OCI-M2 (cell line): ENCODE measurements around the gene CDH18.
"Not testable (repeated sequence)": the region's sequence is repeated elsewhere in the genome, so short reads cannot be mapped to it uniquely, and the experiment has no call there.

Experiments
- DNase-seq: peaks from one replicate; lab custom pipeline; 2025; ENCODE audit not compliant: unreplicated experiment; lab: John Stamatoyannopoulos, UW

Gene CDH18

DNA sequence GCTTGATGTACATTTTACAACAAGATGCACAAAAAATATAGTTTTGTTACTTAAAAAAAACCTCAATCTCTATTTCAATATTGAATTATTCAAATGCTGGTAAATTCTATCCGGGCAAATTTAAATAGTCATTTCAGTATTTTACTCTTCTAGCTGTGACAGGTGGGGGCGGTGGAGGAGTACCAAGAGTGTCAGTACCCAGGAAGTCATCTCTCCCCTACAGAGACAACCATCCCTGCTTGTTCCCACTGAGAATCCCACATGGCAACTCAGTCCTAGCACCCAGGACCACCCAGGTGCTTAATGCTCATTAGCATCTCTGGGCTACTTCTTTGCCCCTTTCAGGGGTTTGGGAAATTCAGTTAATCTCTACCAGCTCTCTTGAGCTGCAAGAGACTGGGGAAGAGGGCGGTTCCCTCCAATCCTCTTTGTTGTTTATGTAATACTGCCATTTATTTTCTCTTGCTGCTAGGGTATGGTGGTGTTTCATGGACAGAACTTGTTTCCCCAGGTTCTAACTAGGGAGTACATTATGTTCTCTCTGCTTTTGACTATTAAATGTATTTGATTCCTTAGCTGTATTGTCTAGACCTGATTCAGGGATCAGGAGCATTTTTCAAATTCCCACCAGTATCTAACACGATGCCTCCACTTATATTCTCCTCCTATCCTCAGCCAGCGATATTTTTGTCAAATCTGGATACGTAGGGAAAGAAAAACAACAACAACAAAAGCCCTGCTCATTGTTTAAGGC is 122.5 kb downstream of the CDH18 start:
- no peak for DNase-seq

DNA sequence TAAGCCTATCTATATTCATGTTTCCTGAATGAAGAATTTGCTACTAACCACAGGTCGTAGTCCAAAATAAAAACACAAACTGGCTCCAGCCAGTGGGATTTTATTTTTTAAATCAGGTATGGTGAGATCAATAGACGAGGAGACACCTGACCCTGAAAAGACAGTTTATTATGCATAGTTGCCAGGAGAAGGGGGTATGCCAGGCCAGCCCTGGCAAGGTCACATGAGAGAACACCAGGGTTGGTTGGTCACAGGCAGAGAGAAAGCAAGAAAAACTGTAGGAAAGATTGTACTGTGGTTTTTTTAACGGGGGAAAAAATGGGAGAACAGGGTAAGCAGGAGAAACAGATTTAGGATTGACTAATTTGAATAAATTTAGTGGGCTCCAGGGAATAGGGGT is 125.3 kb downstream of the CDH18 start:
- DNase-seq = no peak

DNA sequence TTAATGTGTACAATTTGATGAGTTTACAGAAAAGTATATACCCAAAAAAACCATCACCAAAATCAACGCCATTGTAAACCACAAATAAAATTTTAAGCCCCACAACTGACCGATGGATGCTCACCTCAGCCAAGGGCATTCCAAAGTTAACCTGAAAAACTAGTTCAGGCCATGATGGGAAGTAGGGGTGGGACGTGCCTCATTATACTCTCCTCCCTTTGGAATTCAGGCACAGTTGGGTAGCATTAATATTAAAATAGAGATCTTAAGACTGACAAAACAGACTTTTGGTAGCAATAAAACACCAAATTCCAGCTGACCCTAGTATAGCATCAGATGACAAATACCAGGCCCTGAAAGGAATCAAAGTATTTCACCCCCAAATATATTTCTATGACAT is 129.0 kb downstream of the CDH18 start:
- DNase-seq = no peak

DNA sequence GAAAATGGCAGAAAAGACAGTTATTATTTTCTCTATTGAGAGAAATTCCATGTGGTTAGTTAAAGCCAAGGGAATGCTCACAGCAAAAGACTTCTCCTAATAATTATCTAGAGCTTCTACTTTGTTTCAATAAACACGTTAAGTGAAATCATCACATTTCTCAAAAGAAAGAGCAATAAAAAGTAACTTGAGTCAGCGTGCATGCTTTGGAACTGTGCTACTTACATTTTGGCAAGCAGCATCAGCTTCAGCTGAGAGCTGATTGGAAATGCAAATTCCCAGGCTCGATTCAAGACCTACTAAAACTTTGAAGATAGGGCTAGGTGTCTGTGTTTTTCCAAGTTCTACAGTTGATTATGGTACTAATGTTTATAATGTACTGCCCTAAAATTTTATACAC is 132.1 kb downstream of the CDH18 start:
- no peak for DNase-seq

DNA sequence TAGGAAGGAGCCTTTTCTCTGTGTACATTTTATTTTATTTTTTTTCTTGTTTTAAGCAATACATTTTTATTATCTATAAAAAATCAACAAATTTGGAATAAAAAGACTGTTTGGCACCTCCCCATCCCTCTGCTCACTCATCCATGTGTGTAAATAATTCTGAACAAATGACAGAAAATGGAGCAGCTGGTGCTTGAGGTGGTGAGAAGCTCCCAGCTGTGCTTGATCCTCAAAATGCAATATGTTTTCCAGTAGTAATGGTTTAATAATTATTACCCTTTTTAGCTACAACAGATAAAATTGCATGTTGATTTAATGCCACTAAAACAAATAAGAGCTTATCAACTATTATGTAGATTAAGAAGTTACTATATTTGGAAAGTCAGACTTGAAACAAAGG is 132.5 kb downstream of the CDH18 start:
- DNase-seq = no peak

DNA sequence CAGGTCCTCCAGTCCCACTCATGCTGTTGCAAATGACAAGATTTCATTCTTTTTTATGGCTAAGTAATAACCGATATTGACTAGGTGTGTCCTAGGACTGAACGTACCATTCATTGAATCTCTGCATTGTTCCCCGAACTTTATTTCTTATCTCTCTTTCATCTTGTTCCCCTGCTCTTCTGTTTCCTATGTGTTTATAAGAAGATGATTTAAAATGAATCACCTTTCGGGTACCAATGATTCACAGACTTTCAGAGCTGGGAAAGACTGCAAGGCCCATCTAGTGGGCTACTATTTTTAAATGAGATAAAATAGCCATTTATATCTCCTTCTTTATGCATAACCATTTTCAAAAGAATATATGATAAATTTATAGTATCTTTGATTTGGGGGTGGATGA is 133.0 kb downstream of the CDH18 start:
- DNase-seq = no peak

DNA sequence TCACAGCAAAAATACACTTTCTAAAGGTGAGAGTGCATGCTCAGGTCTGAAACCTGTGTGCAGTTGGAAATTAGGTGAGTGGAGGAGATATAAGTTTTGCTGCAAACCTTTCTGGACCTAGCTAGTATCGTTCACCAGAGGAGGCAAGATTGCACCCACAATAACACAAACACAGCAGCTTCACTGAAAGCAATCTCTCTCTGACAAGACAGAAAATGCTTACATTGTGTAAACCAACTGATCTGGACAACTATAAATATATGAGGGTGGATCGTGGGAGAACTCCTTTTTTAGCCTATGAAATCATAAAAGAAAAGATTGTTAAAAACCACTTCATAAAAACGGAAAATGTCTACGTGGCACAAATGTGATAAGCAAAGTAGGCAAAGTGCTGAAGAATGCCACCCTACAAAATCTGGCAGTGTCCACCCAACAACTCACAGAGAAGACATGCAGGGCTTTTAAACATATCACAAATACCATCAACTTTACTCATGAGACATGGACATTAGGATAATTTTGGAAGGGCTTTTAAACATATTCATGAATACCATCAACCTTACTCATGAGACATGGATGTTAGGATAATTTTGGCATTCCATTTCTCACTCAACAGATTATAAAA is 134.3 kb downstream of the CDH18 start:
- DNase-seq = no peak

DNA sequence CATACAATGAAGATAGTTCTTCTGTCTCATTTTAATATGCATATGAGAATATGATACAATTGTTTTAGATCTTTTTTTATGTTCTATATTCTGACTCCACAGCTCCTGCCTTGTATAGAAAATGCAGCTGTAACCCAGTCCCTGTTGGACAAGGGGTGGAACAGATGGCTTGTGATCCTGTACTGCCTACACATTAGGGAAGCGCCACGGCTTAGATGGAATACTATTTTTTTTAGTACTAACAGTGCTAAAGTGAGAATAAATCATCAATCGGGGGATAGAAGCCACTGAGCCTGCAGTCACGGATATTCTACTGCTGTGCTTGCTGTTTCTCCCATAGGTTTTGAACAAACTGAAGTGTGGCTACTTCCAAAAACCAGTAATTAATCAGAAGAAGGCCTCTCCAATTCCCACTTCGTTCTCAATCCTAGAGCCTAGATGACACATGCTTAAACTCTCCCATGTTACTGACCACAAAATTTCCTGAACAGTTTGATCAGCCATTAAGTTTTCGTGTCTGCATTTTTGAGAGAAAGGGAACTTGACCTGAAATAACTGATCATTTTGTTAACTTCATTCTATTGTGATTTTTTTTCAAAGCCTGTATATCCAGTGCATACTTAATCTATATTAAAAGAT is 150.3 kb downstream of the CDH18 start:
- no peak for DNase-seq

DNA sequence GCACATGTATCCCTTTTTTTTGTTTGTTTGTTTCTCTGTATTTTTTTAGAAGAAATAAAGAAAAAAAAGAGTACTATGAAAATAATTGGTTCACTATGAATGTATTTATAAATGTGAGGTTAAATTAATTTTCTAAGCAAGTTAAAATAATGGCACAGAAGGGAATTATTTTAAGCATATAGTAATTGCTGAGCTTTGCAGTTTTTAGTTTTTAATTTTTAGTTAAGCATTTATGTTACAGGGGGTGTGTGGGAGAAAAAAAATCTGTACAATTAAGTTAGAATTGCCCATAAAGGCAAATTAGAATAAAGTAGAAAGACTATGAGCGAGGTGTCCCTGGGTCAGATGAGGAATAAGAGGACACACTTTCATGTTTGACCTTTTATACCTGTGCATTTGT is 152.6 kb downstream of the CDH18 start:
- DNase-seq = no peak

DNA sequence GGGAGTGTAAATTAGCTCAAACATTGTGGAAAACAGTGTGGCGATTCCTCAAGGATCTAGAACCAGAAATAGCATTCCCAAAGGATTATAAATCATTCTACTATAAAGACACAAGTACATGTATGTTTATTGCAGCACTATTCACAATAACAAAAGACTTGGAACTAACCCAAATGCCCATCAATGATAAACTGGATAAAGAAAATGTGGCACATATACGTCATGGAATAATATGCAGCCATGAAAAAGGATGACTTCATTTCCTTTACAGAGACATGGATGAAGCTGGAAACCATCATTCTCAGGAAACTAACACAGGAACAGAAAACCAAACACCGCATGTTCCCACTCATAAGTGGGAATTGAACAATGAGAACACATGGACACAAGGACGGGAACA is 175.3 kb downstream of the CDH18 start:
- not testable (repeated sequence) for DNase-seq

DNA sequence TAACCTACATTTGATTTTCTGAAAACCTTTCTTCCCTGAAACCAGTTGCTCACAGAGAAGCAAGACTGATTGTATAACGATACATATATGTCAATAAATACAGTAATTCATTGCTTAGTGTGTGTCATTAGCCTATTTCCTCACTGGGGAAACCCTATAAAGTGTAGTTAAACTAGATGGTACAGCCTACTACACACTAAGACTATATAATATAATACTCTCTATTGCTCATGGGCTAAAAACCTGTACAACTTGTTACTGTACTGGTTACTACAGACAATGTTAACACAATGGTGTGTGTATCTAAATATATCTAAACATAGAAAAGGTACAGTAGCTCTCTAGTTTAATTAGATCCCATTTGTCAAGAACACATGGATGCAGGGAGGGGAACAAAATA is 181.2 kb downstream of the CDH18 start:
- DNase-seq = no peak

DNA sequence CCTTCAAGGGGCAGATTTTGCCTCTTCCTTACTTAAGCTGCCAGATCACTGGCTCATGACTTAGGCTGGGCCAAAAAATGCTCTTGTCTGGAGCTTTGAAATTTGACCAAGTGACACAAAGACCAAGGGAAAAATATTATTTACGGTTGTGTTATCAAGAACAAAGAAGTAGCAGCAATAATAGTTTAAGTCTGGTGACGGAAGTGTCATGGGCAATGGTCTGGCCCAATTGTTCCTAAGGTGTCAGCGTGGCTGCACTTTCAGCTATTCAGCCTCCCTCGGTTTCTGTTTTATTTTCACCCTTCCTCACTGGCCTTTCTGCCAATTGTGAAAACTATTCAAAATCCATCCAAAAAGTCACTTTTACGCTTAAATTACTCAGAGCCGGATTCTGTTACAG is 185.3 kb downstream of the CDH18 start:
- no peak for DNase-seq

DNA sequence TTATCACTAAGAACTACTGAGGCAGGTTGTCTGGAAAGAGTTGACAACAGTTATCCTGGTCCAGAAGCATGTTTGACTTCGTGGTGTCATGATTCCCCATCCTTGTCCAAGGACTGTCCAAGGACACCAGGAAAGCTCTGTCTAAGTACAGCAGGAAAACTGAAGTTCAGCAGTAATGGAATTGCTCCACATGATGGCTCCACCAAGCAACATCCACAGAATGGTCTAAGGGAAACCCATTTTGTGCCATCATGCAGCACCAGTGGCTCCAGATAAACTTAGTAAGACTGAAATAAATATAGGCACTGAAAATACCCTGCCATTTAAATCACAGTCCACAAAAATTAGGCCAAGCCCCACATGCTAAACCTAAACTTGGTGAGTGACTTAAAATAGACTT is 192.8 kb downstream of the CDH18 start:
- DNase-seq = no peak

DNA sequence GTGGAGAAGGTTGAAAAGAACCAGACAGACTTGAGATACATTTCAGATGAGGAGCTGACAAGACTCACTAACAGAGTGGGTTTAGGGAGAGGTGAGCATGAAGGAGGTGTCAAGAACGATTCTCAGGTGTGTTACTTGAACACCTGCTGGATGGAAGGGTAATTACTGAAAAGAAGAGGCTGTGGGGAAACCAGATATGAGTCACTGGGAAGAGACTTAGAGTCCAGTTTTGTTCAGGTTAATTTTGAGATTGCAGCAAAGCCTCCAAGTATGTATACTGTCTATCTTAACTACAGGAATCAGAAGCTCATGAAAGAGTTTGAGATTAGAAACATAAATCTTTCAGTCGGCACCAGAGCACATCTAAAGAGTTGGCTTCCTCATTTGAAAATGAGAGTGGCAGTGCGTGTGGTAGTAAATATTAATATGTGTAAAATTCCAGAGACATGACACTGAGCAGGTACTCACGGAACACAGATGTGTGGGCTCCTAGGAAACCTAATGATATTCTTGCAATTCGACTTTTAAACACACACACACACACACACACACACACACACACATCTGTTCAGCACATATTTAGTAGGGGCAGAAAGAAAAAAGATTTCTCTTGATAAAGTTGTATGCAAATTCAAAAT is 197.1 kb downstream of the CDH18 start:
- DNase-seq = no peak

DNA sequence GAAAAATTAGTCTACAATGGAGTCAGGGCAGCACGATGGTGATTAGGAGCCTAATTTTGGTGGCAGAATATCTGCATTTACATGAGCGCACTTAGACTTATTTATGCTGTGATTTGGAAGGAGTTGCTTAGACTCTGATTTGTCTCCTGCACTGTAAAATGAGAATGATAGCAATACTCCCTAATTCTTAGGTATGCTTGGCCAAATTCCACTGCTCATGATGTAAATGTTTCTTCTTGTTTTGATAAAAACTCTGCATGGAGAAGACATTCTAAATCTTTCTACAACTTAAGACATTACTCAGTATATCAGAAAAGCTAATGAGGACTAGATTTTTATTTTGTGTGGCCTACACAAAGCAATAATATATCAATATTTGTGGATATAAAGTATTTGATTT is 205.4 kb downstream of the CDH18 start:
- DNase-seq = no peak

DNA sequence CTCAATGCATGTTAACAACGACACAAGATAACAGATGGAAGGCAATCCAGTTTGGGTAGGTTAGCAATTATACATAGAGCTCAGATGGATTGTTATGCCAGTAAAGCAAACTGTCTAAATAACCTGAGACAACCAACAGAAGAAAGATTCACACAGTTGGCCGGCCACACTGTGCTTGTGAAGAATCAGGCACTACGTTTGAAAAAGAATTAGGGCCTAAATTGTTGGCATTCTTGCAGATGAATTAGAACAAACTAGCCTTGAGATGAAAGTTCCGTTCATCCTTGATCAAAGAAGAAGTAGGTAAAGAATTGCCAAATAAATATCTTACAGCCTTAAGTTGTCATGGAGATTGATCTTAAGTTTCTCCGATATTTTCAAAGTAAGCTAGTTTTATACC is 210.6 kb downstream of the CDH18 start:
- no peak for DNase-seq

DNA sequence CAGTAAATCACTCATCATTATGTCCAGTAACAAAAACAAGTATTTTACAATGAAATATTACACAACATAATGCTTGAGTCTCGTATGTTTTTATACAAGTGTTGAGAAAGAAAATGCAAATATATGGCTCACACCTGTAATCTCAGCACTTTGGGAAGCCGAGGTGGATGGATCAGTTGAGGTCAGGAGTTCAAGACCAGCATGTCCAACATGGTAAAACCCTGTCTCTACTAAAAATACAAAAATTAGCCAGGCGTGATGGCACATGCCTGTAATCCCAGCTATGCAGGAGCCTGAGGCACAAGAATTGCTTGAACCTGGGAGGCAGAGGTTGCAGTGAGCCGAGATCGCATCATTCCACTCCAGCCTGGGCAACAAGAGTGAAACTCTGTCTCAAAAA is 211.1 kb downstream of the CDH18 start:
- not testable (repeated sequence) for DNase-seq

DNA sequence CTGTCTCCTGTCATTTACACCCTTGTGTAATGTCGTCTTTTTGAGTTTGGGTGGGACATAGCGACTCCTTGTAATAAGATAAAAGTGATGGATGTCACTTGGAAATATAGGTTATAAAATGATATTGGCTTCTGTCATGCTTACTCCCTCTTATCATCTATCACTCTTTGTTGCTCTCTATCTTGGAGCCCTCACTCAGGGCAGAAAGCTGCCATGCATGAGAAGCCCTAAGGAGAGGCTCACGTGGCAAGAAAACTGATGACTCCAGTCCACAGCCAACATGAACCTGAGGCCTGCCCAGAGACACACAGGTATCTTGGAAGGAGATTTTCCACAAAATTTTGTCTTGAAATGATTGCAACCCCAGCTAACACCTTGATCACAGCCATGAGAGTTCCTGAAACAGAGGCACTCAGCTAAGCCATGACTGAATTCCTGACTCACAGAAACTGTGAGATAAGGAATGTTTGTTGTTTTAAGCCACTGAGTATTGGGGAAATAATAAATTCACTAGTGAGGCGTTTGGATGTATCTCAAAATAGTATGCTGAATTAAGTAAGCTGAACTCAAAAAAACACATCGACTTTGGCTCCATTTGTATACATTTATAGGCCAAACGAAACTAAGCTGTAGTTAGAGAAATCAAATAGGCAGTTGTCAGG is 216.7 kb downstream of the CDH18 start:
- no peak for DNase-seq

DNA sequence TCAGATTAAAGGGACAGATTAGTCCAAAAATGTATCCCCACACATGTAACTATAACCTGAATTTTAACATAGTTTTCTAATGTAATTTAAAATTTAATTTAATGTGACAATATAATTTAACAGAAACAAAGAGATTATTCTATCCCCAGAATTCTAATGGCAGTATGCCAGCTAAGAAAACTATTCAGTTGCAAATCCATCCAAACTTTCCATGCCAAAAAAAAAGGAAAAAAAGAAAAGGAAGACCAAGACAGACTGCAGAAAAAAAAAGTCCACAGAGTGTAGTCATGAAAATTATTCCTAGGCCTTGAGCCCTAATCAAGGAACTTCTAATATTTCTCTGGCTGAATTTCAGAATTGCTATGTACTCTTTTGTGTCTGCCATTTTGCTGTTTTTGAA is 217.6 kb downstream of the CDH18 start:
- DNase-seq = no peak

DNA sequence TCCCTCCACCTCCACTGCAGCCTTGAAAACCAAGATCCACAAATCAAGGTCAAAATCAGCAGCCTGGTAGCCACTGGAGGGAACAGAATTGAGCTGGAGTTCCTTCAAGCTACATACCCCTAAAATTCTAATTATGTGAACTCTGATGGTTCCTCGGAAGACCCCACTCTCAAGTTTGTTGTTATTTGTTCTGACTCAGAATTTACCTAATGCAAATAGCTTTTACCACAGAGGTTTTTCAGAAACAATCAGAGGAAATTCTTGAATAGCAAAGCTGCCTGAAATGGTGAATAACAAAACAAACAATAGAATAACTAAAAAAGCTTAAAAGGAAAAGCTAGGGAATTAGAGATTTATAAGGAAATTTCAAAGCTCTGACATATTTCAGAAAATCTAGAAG is 220.0 kb downstream of the CDH18 start:
- no peak for DNase-seq

DNA sequence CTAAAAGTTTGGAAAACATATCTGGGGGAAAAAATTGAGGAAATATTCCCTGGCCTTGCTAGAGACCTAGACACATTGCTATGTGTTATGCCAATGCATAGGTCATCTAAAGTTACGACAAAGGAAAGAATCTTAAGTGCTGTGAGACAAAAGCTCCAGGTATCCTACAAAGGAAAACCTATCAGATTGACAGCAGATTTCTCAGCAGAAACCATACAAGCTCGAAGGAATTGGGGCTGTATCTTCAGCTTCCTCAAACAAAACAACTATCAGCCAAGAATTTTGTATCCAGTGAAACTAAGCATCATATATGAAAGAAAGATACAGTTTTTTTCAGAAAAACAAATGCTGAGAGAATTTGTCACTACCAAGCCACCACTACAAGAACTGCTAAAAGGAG is 234.4 kb downstream of the CDH18 start:
- DNase-seq = no peak

DNA sequence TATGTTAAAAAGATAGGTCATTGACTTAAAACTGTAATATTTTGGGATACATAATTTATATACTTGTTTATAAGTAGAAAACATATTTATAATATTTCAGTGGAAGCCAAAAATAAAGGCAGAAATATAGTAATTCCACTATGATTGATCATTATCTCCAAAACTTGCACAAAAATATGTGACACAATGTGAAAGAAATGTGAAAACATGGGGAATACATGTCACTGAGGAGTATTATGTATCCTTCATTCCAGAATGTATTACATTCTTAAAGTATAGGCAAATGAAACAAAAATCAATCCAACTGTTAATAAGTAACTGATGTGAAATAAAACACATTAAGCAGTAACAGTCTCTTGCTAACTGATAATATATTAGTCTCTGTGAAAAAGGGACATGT is 236.7 kb downstream of the CDH18 start:
- no peak for DNase-seq
